SH-SY5Y (cell line): ENCODE results near the gene KCTD1.

Experiments
- GATA2 ChIP-seq: IDR thresholded peaks from 2 replicates; pipeline ENCODE4 v1.6.1; 2011; ENCODE audit warnings: mild to moderate bottlenecking, low read depth, low read length
- GATA3 ChIP-seq: IDR thresholded peaks from 2 replicates; pipeline ENCODE4 v1.6.1; 2011; ENCODE audit warnings: low read depth, mild to moderate bottlenecking, low read length, moderate library complexity

DNA sequence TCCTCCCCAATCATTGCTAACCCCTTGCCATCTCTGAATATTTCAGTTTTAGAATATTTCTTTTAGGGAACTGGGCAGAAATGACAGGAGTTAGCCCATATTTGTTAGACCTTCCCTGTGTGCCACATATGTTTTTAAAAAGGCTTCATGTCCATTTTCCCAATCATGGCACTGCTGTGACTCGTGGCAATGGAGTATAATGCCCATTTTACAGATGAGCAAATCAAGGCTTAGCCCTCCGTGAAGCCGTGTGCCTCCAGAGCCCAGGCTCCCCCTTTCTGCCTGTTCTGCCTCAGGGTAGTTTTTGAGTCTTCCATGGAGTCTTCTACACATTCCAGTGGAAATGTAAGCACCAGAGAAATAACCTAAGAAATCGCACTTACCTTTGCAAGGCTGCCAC, 130.1 kb downstream of the KCTD1 start:
- TF ChIP-seq GATA2: no peak
- TF ChIP-seq GATA3: no peak
